Measurements from ENCODE around the gene IREB2.

GRCh38 chr15:78399091-78399490 is 38.9 kb upstream of the IREB2 start:
- TF ChIP-seq CTCF (IDR thresholded peaks at IDR 0.05; ENCODE audit: low read depth, low read length) (no peak), EZH2phosphoT487 (IDR thresholded peaks at IDR 0.05; ENCODE audit: low read depth) (no peak)
